Right lobe of liver (tissue), 4 donors: Measurements from ENCODE around the gene CD3G.

Experiments
- CTCF ChIP-seq, 4 donors: fragments of 200-600 bp in 3 of 4; fragments of 450-650 bp in 1 of 4; IDR thresholded peaks; one replicate each; pipeline versions ENCODE4 v1.5.1 to v1.8.0; 2016 to 2022; ENCODE audit warnings: antibody characterized with exemption in 4 of 4, mild to moderate bottlenecking in 2 of 4
- POLR2A ChIP-seq: fragments of 450-650 bp; IDR thresholded peaks from one replicate; pipeline ENCODE4 v1.6.1; 2017; ENCODE audit warnings: antibody characterized with exemption, mild to moderate bottlenecking
- donor health status: DM: no; HTN: no; CAD: no.
- donor health status: DM: no; HTN: no; CAD: no.
- donor health status: DM: no; HTN: yes; CAD: no.

DNA sequence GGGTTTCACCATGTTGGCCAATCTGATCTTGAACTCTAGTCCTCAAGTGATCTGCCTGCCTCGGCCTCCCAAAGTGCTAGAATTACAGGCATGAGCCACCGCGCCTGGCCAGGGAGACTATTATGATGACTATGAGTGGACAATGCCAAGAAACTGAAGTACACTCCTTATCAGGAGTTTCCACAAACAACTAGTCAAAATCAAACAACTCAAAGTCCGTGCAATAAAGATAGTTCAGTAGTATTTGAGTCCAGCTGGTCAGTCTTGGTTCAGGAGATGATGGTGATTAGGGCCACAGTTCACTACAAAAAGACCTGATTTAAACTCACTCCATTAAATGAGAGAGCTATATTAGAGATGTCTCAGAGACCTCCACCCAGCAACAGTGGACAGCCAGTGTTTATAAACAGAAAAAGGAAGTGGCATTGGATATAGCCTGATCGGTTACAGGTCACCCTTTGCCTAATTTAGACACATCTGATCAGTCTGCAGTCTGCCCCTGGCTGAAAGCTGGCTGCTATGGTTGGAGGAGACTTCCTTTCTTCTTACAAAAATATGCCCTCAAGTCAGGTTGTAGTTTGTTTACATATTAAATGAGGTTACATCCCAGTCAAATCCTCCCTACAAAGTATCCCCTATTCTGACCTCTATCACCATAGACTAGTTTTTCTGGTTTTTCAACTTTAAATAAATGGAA, 22.6 kb upstream of the CD3G start:
- TF ChIP-seq CTCF (IDR thresholded peaks at IDR 0.05) (no peak), POLR2A (no peak)
